Erythroblast (primary cell): ENCODE measurements around the gene CATSPER4.

Source experiments
- GATA1 ChIP-seq: IDR thresholded peaks from 2 replicates; pipeline ENCODE4 v1.6.1; 2011; ENCODE audit warnings: low read depth, mild to moderate bottlenecking, control low read depth, low read length, moderate library complexity
- POLR2A ChIP-seq: IDR thresholded peaks from 2 replicates; pipeline ENCODE4 v1.6.1; 2011; ENCODE audit warnings: mild to moderate bottlenecking, low read length

DNA sequence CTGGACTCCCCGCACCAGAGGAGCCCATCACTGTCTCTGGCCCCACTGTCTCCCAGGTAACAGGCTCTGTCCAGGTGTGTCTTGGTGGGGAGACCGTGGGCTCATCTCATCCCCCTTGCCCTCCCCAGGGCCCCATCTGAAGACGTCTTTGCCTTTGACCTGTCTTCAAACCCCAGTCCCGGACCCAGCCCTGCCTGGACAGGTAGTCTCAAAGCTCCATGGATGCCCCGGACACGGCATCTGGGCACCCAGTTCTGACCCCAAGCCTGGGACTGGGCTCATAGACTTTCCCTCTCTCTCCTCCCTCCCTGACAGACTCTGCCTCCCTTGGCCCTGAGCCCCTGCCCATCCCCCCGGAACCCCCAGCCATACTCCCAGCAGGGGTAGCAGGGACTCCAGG is 6.3 kb upstream of the CATSPER4 start:
- TF ChIP-seq POLR2A (no peak), GATA1 (no peak)
